ENCODE results near the gene EIF1B. TPM values are rescaled to one million over a fixed set of nuclear protein-coding genes. Genes with fewer than 3 reads are reported as not detected.
A peak's percentile ranks its signal among the peaks of the same experiment; 100 is the strongest.

The EIF1B gene
- total and polyA plus RNA-seq, 2 of the 13 experiments (the other 11 are each of a cell fraction or from before 2014, with no cell fraction given), result 12.7 to 29.1 TPM

DNA sequence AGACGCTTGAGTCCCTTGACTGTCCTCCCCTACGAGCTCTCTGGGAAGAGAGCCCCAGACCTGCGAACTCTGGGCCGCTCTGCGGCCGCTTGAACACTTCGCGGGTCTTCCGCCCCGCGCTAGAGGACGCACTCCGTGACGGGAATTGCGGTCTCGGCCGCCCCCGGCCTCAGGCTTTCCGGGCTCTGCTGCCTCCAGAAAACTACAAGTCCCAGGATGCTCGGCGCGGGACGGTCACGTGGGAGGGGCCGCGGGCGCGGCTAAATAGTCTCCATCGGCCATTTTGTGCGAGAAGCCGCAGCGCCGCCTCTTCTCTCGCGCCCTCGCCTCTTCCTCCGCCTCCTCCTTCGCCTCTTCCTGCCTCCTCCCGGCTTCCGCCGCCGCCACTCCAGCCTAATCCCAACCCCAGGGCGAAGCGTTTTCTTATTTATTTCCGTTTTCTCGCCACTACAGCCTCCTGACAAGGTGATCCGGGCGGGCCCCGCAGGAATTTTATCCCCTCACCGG, at the start of gene EIF1B (continued):
- TF ChIP-seq, protein P1, sequence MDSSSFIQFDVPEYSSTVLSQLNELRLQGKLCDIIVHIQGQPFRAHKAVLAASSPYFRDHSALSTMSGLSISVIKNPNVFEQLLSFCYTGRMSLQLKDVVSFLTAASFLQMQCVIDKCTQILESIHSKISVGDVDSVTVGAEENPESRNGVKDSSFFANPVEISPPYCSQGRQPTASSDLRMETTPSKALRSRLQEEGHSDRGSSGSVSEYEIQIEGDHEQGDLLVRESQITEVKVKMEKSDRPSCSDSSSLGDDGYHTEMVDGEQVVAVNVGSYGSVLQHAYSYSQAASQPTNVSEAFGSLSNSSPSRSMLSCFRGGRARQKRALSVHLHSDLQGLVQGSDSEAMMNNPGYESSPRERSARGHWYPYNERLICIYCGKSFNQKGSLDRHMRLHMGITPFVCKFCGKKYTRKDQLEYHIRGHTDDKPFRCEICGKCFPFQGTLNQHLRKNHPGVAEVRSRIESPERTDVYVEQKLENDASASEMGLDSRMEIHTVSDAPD (CRISPR knock-in tag; IDR thresholded peaks at IDR 0.05), result no peak
- TF ChIP-seq ZNF746 (CRISPR knock-in tag; IDR thresholded peaks at IDR 0.05) (peak; percentile 82; the same call in 1 of the 2 replicates), CEBPB (IDR thresholded peaks at IDR 0.05; ENCODE audit: borderline replicate concordance, low read depth, low read length) (no peak), ZNF124 (CRISPR knock-in tag; IDR thresholded peaks at IDR 0.05) (0 out of 2 replicates have a peak, but pooled peaks have one; percentile 4), DR1 (CRISPR knock-in tag; IDR thresholded peaks at IDR 0.05) (no peak; the same call in 1 of the 2 replicates), ZNF207 (IDR thresholded peaks at IDR 0.05; ENCODE audit: borderline replicate concordance) (no peak), ZNF619 (CRISPR knock-in tag; IDR thresholded peaks at IDR 0.05) (no peak), RARA (CRISPR knock-in tag; IDR thresholded peaks at IDR 0.05) (peak; percentile 25; the same call in 1 of the 2 replicates), ZNF234 (CRISPR knock-in tag; conservative IDR thresholded peaks at IDR 0.05) (no peak; the same call in 1 of the 2 replicates), U2AF1 (optimal IDR thresholded peaks at IDR 0.05; ENCODE audit: low read depth, low read length) (peak; percentile 64), HOXA9 (CRISPR knock-in tag; IDR thresholded peaks at IDR 0.05; ENCODE audit: borderline replicate concordance) (no peak), ZNF589 (CRISPR knock-in tag; conservative IDR thresholded peaks at IDR 0.05) (no peak), ZNF34 (CRISPR knock-in tag; IDR thresholded peaks at IDR 0.05; ENCODE audit: borderline replicate concordance) (peak; percentile 50; the same call in 1 of the 2 replicates)
- TF ChIP-seq, protein P2, sequence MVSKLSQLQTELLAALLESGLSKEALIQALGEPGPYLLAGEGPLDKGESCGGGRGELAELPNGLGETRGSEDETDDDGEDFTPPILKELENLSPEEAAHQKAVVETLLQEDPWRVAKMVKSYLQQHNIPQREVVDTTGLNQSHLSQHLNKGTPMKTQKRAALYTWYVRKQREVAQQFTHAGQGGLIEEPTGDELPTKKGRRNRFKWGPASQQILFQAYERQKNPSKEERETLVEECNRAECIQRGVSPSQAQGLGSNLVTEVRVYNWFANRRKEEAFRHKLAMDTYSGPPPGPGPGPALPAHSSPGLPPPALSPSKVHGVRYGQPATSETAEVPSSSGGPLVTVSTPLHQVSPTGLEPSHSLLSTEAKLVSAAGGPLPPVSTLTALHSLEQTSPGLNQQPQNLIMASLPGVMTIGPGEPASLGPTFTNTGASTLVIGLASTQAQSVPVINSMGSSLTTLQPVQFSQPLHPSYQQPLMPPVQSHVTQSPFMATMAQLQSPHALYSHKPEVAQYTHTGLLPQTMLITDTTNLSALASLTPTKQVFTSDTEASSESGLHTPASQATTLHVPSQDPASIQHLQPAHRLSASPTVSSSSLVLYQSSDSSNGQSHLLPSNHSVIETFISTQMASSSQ (IDR thresholded peaks at IDR 0.05; ENCODE audit: low read depth), result no peak
- TF ChIP-seq, protein P2 (CRISPR knock-in tag; IDR thresholded peaks at IDR 0.05; ENCODE audit: borderline replicate concordance), result no peak; the same call in 1 of the 2 replicates
- TF ChIP-seq, protein P3, sequence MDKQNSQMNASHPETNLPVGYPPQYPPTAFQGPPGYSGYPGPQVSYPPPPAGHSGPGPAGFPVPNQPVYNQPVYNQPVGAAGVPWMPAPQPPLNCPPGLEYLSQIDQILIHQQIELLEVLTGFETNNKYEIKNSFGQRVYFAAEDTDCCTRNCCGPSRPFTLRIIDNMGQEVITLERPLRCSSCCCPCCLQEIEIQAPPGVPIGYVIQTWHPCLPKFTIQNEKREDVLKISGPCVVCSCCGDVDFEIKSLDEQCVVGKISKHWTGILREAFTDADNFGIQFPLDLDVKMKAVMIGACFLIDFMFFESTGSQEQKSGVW (CRISPR knock-in tag; IDR thresholded peaks at IDR 0.05; ENCODE audit: borderline replicate concordance), result peak; percentile 23; the same call in 1 of the 2 replicates
- TF ChIP-seq, protein P4, sequence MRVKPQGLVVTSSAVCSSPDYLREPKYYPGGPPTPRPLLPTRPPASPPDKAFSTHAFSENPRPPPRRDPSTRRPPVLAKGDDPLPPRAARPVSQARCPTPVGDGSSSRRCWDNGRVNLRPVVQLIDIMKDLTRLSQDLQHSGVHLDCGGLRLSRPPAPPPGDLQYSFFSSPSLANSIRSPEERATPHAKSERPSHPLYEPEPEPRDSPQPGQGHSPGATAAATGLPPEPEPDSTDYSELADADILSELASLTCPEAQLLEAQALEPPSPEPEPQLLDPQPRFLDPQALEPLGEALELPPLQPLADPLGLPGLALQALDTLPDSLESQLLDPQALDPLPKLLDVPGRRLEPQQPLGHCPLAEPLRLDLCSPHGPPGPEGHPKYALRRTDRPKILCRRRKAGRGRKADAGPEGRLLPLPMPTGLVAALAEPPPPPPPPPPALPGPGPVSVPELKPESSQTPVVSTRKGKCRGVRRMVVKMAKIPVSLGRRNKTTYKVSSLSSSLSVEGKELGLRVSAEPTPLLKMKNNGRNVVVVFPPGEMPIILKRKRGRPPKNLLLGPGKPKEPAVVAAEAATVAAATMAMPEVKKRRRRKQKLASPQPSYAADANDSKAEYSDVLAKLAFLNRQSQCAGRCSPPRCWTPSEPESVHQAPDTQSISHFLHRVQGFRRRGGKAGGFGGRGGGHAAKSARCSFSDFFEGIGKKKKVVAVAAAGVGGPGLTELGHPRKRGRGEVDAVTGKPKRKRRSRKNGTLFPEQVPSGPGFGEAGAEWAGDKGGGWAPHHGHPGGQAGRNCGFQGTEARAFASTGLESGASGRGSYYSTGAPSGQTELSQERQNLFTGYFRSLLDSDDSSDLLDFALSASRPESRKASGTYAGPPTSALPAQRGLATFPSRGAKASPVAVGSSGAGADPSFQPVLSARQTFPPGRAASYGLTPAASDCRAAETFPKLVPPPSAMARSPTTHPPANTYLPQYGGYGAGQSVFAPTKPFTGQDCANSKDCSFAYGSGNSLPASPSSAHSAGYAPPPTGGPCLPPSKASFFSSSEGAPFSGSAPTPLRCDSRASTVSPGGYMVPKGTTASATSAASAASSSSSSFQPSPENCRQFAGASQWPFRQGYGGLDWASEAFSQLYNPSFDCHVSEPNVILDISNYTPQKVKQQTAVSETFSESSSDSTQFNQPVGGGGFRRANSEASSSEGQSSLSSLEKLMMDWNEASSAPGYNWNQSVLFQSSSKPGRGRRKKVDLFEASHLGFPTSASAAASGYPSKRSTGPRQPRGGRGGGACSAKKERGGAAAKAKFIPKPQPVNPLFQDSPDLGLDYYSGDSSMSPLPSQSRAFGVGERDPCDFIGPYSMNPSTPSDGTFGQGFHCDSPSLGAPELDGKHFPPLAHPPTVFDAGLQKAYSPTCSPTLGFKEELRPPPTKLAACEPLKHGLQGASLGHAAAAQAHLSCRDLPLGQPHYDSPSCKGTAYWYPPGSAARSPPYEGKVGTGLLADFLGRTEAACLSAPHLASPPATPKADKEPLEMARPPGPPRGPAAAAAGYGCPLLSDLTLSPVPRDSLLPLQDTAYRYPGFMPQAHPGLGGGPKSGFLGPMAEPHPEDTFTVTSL (CRISPR knock-in tag; IDR thresholded peaks at IDR 0.05; ENCODE audit: borderline replicate concordance), result no peak

All from HepG2 (cell line).